NCI-H1092 treated with DMSO at 0.1 percent for 48 hours (cell line): ENCODE results near the gene SIGLEC9.

Source experiments
- DNase-seq: peaks from one replicate; lab custom pipeline; 2025; lab: John Stamatoyannopoulos, UW

Gene SIGLEC9

GRCh38 chr19:51124729-51125128 is at the start of gene SIGLEC9:
SIGLEC9 (plus strand) TSS chr19:51124906; CDS start chr19:51124975, 69 bp downstream.
- no peak for DNase-seq

- no peak for DNase-seq
Measured at GRCh38 chr19:51075998-51076397, 48.7 kb upstream of the SIGLEC9 start.

GRCh38 chr19:51076631-51077213 is 48.0 kb upstream of the SIGLEC9 start:
- no peak for DNase-seq

GRCh38 chr19:51078104-51078503 is 46.6 kb upstream of the SIGLEC9 start:
- no peak for DNase-seq

- DNase-seq: no peak
Measured at GRCh38 chr19:51078731-51079130, 46.0 kb upstream of the SIGLEC9 start.

- DNase-seq: no peak
Measured at GRCh38 chr19:51079481-51080110, 45.1 kb upstream of the SIGLEC9 start.

GRCh38 chr19:51081476-51081875 is 43.2 kb upstream of the SIGLEC9 start:
- DNase-seq: no peak

GRCh38 chr19:51082611-51083010 is 42.1 kb upstream of the SIGLEC9 start, which contains the start of gene KLK14:
KLK14 (minus strand) TSS chr19:51082887; CDS start chr19:51082614, 273 bp downstream.
- no peak for DNase-seq

GRCh38 chr19:51083181-51083580 is 41.5 kb upstream of the SIGLEC9 start:
- no peak for DNase-seq

- no peak for DNase-seq
Measured at GRCh38 chr19:51083783-51084182, 40.9 kb upstream of the SIGLEC9 start.

- DNase-seq: no peak
Measured at GRCh38 chr19:51084505-51084904, 40.2 kb upstream of the SIGLEC9 start.

- DNase-seq: peak; percentile 17
Measured at GRCh38 chr19:51086153-51086850, 38.4 kb upstream of the SIGLEC9 start.

GRCh38 chr19:51089786-51090185 is 34.9 kb upstream of the SIGLEC9 start:
- DNase-seq: no peak

- no peak for DNase-seq
Measured at GRCh38 chr19:51090471-51090870, 34.2 kb upstream of the SIGLEC9 start.

- DNase-seq: no peak
Measured at GRCh38 chr19:51091126-51091525, 33.6 kb upstream of the SIGLEC9 start.

- no peak for DNase-seq
Measured at GRCh38 chr19:51091895-51092873, 32.5 kb upstream of the SIGLEC9 start.

- DNase-seq: no peak
Measured at GRCh38 chr19:51093101-51093500, 31.6 kb upstream of the SIGLEC9 start.

GRCh38 chr19:51093510-51094345 is 31.0 kb upstream of the SIGLEC9 start:
- no peak for DNase-seq

- DNase-seq: no peak
Measured at GRCh38 chr19:51094696-51095279, 29.9 kb upstream of the SIGLEC9 start.

- DNase-seq: no peak
Measured at GRCh38 chr19:51096473-51097165, 28.1 kb upstream of the SIGLEC9 start.
